ENCODE measurements around the gene CKAP2L.

Gene CKAP2L

DNA sequence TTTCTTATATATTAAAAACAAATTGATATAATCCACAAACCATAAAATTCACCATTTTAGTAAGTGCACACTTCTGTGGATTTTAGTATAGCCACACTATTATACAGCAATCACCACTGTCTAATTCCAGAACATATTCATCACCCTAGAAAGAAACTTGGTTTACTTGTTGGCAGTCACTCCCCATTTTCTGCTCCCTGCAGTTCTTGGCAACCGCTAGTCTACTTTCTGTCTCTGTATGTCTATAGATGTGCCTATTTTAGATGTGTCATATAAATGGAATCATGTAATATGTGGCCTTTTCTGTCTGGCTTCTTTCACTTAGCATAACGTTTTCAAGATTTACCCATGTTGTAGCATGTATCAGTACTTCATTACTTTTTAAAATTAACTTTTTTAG, 5.7 kb downstream of the CKAP2L start:
- DNase-seq = no peak

DNA sequence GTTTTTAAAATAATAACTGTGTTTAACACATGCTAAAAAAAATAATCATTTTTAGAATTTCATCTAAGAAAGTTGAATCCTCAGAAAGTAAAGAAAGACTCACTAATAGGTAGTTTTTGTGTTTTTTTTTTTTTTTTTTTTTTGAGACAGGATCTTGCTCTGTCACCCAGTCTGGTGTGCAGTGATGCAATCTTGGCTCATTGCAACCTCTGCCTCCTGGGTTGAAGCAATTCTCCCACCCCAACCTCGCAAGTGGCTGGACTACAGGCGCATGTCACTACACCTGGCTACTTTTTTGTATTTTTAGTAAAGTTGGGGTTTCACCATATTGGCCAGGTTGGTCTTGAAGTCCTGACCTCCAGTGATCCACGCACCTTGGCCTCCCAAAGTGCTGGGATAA, 7.1 kb downstream of the CKAP2L start:
- no peak for DNase-seq

DNA sequence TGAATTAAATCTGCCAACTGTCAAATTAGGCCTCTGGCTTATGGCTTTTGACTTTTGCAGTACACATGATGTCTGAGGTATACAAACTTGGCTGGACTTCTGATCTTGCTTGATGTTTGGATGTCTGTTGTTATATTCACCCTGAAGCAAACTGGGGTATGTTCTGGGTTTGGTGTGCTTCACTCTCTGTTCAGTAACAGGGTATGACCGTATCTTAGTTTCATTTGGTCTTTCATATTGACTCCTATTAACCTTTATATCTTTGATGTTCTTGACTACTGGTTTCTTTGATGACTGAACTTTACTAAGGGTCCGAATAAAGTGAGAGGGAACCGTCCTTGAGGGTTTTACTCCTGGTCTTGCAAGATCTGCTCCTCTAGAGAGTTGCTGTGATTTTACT, 8.2 kb downstream of the CKAP2L start:
- DNase-seq = no peak

GRCh38 chr2:112755444-112755843, 9.0 kb downstream of the CKAP2L start:
- DNase-seq = peak; percentile 22

DNA sequence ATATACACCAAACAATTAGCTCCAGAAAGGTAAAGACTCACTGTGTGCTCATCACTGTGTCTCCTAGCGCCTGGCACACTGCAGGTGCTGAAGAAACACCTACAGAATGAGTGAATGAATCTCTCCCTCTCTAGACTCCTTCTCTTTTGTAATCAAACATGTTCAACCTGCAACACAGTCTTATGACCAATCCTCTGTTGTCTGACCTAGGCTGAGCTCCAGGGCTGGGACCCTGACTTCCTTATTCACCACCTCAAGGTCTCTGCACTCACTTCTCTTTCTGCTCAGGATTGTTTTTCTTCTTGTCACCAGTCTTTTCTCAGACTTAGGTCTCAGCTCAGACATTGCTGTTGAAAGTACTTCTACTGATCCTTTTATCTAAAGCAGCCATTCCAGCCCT, 9.8 kb downstream of the CKAP2L start:
- DNase-seq = no peak

DNA sequence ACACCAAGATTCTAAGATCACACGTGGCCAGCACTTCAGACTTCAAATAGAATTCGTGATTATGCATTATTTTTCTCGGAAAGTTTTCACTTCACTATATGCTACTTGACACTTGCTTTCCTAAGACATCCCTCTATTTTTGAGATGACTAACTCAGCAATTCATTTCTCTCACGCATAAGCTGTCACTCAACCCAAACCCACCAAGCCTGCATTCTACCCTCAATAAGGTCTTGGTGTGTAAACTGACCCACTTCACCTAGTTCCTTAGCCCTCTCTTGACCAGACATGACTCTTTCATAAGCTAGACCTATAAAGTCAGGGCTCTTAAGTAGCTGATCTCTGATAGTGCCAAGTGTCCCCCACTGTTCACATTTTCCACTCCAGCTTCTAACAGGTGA, 11.7 kb downstream of the CKAP2L start:
- no peak for DNase-seq

- DNase-seq = no peak
Observed at GRCh38 chr2:112751451-112752197, 12.8 kb downstream of the CKAP2L start.

- DNase-seq = no peak
Observed at GRCh38 chr2:112750560-112750843, 13.9 kb downstream of the CKAP2L start.

DNA sequence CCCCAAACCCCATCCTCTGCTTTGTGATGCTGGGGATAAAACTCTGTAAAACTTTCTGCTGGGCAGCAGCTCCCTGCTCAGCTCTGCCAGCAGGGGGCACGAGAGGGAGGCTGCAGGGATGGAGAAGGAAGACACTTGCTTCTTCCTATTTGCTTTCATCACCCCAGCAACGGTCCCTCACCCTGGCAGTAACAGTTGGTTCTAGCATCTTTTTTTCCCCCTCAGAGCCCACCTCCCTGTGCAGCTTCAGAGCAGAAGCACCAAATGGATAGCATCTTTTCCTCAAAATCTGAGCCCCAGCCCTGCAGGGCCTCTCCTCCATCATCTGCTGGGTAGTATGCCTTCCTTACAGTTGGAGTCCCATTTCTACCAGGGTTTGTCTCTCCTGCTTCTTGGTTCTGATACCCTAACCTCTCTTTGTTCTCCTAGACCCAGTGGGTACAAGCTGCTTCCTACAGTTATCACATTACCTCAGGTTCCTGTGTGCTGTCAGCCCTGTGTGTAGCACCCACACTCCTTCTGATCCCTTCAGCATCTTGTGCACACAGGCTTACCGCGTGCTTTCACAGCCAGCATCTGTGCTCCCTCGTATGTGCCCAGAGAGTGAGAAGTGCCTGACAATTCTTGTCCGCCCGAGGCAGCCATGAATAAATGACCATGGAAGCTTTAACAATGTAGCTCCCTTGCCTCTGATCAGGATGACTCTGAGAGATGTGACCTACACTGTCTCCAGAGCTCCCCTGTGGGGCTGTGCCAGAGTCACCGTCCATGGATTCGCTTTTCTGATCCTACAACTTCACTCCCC, 14.5 kb downstream of the CKAP2L start:
- DNase-seq = peak; percentile 83

DNA sequence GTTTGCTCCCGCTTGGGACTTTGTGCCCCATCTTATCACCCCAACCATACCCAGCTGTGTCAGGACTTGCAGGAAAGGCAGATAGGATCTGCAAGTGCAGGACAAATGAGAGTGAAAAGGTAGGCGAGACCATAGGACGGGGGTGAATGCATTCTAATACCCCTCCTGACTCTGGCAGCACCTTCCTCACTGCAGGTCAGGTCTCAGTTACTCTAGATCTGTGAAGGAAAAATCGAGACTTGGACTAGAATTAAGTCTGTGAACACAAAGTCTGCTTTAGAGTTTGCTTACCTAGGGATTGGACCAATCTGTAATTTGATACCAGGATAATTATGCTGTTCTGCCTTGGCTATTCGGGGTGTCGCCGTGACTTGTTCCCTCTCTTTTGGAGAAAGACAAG, 23.9 kb downstream of the CKAP2L start:
- no peak for DNase-seq

- DNase-seq = no peak
Observed at GRCh38 chr2:112737542-112738232, 26.7 kb downstream of the CKAP2L start.

DNA sequence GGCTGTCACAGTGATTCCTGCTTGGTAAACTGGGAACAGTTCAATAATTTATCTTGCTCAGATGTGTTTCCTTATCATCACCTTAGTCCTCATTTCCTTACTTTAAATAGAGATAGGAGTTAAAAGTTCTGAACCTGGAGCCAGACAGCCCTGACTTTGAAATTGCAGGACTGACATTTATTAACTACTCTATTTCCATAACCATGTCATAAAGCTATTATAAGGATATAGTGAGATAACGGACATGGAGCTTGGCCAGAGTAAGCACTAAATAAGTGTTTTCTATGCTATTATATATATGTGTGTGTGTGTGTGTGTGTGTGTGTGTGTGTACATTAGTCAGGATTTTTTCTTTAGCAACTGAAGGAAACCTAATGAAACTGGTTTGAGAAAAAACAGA, 30.5 kb downstream of the CKAP2L start:
- DNase-seq = no peak

DNA sequence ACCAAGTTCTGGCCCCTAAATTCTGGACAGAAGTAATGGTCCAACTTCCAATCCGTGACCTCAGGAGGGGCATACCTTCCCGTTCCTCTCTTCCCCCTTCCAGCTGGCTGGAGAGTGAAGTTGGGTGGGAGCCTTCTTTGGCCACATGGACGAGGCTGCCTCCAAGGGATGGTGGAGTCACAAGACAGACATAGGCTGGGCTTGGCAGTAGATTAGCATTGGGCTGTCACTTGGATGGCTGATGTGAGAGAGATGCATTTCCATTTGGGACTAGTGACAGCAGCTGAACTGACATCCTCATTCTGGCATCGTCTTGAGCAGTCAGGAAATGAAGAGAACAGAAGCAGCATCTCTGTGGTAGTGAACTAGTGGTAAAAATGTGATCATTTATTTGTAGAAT, 31.0 kb downstream of the CKAP2L start:
- DNase-seq = no peak

GRCh38 chr2:112731479-112731878, 32.9 kb downstream of the CKAP2L start:
- no peak for DNase-seq

DNA sequence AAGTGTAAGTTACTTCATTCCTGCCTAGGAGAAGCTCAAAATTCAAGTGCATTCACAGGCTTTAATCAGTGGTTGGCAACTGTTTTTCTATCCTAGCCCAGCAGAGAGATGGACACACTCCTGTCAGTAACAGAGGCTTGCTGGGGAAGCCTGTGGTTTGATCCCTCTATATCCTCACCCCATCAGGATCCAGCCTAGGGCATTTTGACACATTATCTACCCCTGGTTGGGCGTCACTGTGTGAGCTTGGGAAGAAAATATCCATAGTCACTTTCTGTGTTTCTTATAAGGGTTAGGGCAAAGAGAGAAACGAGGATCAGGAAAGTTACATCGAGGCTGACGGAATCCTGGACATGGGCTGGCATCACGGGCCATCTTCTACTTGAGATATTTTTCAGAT, 33.6 kb downstream of the CKAP2L start:
- no peak for DNase-seq

- no peak for DNase-seq
Observed at GRCh38 chr2:112730216-112730615, 34.2 kb downstream of the CKAP2L start.

- no peak for DNase-seq
Observed at GRCh38 chr2:112728378-112729175, 35.8 kb downstream of the CKAP2L start.

DNA sequence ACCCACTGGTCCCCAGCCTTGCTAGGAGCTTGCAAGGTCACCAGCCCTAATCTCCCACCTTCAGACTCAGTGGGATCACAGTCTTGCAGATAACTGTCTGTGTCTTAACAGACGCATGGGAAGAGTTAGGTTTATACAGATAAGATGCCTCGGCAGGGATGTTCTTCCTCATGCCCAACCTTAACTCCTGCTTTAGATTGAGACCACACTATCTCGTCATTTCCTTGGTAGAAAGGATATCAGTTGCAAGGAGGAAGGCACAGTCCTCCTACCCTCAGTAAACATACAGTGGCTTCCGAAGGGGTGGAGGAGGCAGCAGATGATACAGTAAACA, 36.4 kb downstream of the CKAP2L start:
- DNase-seq = no peak

DNA sequence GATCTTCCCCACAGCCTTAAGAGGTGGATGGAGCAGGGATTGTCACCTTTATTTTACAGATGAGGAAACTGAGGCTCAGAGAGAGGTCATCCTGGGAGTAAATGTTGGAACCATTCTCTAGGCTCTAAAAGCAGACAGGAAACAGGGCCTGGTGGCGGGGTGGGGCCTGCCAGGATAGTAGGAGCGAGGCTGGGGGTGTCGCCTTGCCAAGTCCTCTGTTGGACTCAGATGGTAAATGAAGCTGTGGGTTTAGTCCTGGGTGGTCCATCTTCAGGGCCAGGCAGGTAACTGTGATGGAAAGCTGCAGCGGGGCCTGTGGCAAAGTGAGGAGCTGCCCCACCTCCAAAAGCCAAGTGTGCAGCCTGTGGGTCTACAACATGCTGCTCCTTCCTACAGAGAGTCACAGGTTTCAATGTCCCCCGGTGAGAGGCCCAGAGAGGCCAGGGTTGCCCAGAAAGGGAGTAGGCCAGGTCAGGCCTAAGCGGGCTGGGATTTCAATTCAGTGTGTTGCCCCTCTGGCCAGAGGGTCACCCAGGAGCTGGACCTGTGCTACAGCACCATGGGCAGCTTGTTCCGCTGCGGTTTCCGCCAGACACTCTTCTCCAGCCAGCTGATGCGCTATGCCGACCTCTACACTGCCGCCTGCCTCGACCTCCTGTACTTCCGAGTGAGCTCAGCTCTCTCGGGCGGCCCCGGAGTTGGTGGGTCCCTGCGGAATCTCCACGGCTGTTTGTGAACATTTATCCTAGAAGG, 37.0 kb downstream of the CKAP2L start:
- no peak for DNase-seq

DNA sequence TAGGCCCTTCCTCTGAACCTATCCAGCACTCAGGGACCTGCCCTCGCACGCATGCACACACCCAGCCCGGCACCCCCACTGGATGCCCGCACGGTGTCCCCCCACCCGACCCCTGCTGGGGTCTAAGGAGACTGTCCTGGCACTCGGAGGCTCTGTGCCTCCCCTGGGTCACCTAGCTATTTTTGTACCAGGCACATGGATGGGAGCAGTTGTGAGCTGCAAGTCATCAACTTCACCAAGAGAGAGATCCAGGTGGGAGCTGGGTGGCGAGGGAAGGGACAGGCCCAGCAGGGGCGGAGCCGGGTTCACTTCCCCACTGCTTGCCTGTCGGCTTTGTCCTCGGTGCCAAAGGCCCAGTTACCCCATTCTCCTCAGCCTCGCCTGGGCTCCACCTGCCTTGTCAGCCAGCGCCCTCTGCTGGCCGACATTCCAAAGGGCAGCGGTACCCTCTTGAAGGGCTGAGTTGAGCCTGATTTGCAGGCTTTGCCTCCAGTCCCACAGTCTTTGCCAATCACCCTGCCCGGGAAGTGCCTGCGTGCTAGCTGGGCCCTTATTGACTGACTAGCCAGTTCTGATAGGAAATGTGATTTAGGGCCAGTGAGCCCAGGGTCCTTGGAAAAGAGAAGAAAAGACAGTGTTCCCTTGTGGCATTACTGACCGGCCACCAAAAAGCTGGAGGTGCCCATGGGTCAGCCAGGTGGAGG, 37.8 kb downstream of the CKAP2L start:
- peak; percentile 84 for DNase-seq

DNA sequence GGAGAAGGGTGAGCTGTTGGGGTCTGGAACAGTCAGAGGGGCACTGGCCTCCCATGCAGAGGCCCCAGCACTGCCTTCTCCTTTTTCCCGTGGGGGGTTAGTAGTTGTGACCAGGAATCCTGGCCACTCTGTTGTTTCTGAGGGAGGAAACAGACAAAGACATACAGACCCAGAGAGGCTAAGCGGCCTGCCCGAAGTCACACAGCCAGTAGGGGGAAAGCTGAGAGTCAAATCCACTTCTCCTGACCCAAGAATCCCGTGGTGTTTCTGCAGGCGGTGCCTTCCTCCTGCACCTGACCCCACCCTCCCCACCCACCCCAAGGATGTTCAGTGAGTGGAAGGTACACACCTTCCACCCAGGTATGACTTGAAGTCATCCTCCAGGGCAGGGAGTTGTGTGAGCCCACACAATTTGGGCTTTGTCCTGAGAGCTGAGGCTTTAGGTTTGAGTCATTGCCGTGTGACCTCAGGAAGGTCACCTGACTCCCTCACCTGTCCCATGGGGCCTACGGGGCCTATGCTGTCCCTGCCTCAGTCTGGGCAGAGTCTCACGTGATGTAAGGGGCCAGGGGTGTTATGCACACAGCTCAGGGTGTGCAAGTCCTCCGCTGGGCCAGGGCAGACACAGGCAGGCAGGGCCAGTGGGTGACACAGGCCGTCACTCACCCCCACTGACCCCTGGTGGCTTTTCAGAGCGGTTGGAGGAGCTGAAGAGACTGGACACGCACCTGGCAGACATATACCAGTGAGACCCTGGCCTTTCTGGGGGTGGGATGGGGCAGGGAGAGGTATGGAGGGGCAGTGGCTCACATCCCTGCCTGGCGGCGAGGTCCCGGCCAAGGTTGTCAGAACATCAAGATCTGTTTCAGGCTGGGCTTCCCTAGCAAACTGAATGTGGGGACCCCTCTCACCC, 38.6 kb downstream of the CKAP2L start:
- no peak for DNase-seq
